Umbilical cord (tissue), 2 donors: ENCODE results near the gene ASF1B. TPM values are rescaled to one million over a fixed set of nuclear protein-coding genes. Genes with fewer than 3 reads are reported as not detected.
A peak's percentile ranks its signal among the peaks of the same experiment; 100 is the strongest.

Experiments used
- DNase-seq: peaks from one replicate; pipeline ENCODE4 v3.0.0-alpha.2; 2015; ENCODE audit warnings: low spot score
- total RNA-seq: library from RNA; depleted of rRNA; stranded (reverse); fragments of >200 nt; gene quantifications from one replicate; pipeline ENCODE4 v1.2.3, GENCODE V29; 2014; ENCODE audit warnings: low replicate concordance; ENCODE audit not compliant: insufficient read depth

Gene ASF1B
- total RNA-seq, 1 donor from 2014 or later, result 0.48 TPM

- DNase-seq, result no peak
Observed at GRCh38 chr19:14138576-14139265, 2.3 kb upstream of the ASF1B start.

DNA sequence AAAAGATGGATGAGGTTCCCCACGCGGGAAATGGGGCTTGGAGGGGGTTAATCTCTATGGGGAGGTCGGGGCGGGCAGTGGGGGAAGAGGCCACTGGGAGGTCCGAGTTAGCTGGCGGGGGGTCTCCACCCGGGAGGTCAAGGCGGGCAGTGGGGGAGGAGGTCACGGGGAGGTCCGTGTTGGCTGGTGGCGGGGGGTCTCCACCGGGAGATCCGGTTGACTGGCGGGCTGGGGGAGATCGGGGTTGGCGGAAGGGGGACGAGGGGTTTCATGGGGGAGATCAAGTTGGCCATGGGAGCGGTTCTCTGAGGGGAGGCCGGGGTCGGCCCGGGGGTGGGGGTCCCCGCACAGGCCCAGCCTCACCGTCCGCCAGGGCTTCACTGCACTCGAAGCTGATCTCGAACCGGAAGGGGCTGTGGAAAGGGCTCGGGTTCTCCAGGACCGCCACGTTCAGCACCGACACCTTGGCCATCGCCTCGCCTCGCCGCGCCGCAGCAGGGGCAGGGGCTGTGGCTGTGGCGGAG is 342 bp downstream of the ASF1B start:
- no peak for DNase-seq

GRCh38 chr19:14135355-14135754 is 1.0 kb downstream of the ASF1B start:
- DNase-seq, result no peak

- no peak for DNase-seq
Observed at GRCh38 chr19:14127929-14128509, 8.4 kb downstream of the ASF1B start.

- no peak for DNase-seq
Observed at GRCh38 chr19:14127176-14127575, 9.2 kb downstream of the ASF1B start.

GRCh38 chr19:14122924-14123323 is 13.5 kb downstream of the ASF1B start:
- DNase-seq, result no peak

DNA sequence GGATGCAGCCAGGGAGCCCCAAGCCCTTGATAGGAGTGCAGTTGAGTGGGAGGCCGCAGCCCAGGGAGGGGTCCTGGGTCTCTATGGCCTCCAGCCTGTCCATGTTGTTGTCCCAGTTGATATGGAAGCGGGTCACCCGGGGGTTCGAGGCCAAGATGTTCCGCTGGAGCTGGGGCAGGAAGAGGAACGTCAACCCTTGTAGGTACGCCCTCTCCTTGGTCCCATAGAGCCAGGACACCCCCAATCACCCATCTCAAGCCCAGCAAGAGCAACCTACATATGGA is 15.9 kb downstream of the ASF1B start:
- DNase-seq, result no peak

DNA sequence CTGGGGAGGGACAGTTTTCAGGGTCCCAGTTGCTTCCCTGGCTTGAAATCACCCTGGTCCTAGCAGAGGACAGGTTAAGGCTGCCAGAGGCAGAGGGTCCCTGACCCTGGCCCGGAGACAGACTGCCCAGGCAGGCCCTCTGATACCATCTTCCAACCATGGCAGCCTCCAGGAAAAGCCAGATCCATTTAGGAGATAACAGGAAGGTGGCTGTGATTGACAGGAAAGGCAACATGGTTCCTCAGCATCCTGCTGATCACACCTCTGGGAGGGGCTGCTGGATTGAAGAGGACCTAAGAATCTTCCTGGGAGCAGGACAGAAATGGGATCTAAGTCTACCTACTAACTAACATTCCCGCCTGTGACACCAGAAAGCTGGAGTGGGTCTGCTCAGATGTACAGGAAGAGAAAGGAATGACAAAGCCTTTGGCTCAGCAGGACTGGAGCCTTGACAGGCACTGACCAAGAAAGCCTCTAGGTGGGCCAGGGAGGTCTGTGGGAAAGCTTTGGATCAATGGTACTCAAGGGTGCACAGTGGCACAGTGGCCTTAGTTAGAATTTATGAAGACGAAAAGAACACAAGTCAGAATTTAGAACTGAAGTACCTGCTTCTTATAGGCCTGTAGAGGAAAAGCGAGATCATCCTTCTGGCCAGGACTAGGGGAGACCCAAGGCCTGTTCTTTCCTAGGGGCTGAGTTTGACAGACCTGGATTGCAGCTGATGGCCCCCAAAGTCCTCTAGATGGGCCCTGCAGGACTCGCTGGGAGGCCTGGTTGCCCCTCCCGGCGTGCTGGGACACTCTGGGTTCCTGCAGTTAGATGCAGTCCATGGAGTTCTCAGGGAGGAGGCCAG is 16.5 kb downstream of the ASF1B start:
- DNase-seq, result no peak

- no peak for DNase-seq
Observed at GRCh38 chr19:14119146-14119545, 17.2 kb downstream of the ASF1B start.

DNA sequence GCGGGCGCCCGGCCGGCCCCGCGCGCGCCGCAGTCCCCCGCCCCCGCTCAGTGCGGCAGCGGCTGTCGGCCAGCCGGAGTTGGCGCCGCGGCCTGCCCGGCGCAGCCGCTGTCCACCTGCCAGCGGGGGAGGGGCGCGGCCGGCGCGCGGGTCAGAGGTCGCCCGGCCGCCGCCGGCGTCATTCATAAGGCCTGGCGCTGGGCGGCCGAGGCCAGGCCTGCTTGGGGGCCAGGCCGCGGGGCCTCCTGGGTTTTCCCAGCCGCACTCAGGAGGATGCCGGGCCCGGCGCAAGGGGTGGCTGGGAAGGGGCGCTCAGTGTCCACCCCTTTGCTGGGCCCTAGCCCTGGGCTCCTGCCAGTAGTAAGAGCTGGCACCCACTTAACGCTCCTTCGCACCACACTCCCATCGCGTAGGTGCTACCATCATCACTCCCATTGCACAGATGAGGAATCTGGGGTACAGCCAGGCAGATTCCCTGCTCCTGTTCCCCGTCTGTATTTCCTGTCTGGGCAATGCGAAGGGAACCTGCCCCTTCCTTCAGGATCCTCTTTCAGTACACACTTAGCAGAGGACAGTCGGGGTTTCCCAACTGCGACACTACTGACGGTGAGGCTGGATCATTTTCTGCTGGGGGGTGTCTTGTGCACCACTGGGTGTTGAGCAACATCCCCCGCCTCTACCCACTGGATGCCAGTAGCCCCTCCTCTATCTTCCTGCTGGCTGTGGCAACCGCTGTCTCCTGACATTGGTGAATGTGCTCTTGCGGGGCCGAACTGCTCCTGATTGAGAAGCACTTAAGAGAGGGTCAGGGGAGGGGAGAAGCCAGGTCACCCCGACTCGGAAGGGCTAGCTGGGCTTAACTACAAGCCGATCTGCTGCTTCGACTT is 18.0 kb downstream of the ASF1B start:
- DNase-seq, result peak; percentile 66

- peak; percentile 100 for DNase-seq
Observed at GRCh38 chr19:14117668-14118164, 18.7 kb downstream of the ASF1B start, which contains the start of gene PRKACA. Gene PRKACA (minus strand): TSS chr19:14117762. CDS start chr19:14117547, 215 bp downstream.

- DNase-seq, result no peak
Observed at GRCh38 chr19:14116918-14117578, 19.3 kb downstream of the ASF1B start.

DNA sequence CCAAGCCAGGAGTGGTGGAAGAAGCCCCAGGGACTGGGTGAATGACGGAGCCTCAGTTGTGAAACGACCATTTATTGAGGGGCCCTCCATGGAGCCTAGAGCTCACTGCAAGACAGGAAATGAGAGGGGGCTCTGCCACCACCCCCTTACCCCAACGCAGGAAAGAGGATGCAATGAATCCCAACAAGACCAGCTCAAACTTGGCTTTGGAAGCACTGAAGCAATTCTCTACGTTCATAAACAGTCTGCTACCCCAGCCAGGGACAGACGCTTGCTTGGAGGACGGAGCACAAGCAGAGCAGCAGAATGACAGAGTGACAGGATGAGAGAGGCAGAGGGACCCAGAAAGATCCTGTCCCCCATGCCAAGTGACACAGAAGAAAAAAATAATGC is 19.9 kb downstream of the ASF1B start:
- no peak for DNase-seq

DNA sequence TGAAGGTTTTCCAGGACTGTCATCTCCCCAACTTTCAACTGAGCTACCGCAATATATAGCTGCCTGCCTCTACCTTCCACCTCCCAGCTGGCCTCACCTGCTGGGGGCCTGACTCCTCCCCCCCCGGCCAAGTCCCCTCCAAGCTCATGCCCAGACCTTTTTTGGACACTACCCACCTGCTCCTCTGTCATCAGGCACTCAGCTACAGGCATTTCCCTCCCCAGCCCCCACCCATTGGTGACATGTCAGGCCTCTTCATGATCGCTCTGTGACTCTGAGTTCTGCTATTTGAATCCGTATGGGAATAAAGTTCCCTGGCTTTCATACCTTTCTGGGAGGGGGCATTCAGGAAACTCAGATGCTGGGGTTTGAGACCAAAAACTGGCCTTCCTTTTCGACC is 20.6 kb downstream of the ASF1B start:
- DNase-seq, result no peak

DNA sequence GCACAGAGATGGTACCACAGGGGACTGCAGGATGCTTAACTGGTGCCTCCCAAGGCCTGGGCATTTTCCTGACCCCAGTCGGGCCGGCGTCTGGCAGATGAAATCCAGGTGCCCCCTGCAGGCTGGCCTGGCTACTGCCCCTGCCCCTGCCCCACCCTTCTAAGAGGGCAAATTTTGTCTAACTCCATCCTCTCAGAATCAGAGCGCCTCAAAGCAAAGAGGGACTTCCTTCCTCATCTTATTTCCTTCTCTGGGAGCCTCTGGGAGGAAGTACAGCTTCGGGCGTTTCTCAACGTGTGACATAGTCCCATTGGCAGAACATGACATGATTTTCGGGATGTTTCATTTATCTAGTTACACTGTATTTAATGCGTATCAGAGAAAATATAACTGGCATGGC is 21.5 kb downstream of the ASF1B start:
- DNase-seq, result no peak

GRCh38 chr19:14114439-14114838 is 21.9 kb downstream of the ASF1B start:
- no peak for DNase-seq

DNA sequence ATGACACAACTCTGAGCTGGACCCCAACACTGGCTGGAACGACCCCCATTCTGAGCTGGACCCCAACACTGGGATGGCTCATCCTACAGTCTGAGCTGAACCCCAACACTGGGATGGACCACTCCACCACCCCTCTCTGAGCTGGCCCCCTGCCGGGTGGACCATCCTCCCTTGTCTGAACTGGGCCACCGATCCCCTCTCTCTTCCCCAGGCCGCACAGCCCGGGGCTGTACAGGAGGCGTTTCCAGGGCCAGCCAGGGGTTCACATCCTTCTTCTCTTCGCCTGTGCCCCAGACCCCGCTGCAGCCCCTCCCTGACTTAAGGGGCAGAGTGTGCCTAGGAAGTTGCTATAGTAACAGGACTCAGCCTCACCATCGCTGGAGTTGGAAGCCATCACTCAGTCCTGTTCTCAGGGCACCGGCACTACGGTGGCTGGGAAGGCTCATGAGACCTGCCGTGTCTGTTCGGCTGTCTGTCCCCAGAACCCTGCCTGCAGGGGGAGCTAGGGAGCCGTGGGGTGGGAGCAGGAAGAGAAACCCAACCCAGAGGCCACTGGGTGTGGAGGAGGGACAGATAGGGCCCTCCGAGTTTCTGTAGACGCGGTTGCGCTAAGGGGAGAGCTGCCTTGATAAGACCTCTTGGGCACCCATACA is 22.5 kb downstream of the ASF1B start:
- no peak for DNase-seq

DNA sequence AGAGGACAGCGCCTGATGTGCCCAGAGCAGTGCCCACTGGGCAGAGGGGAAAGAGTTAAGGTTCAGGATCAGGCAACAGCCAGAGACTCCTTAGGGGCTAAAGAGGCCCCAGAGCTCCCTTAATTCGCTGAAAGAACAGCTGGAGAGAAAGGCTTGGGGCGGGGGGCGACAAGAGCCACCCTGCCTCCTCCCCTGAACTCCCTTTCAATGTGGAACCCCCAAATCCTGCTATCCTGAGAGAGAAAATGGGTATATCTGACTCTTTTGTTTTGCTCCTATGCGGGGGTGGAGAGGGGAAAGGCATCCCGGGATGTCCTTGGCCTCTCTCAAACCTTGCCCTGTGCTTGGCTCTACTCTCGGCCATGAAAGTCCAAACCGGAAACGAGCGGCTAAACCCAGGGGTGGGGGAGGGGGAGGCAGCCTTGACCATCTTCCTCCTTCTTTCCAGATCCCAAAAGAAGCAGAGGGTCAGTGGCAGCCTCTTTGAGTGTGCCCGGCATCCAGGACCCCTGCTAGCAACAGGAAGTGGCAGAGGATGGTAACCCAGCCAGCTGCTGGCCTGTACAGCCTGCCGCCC is 23.5 kb downstream of the ASF1B start:
- peak; percentile 63 for DNase-seq

GRCh38 chr19:14112051-14112808 is 24.2 kb downstream of the ASF1B start:
- DNase-seq, result peak; percentile 32
